ENCODE results near the gene C14orf119.

Gene C14orf119

DNA sequence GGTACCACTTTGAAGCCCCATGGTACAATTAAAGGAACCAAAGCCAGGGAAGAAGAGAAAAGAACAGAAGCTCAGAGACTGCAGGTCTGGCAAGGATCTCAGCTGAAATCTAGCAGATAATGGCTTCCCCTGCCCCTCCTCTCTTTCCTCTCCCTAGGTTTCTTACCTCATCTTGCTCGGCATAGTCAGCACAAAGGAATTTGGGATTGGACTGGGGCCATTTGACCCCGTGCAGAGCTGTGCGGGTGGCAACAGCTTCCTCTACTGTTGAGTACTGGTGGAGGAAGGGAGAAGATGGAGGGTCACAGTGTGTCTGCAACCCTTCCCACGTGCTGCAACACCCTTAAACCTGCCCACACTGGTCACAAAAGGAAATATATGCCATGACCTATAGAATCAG is 33.3 kb upstream of the C14orf119 start:
- DNase-seq, result no peak

DNA sequence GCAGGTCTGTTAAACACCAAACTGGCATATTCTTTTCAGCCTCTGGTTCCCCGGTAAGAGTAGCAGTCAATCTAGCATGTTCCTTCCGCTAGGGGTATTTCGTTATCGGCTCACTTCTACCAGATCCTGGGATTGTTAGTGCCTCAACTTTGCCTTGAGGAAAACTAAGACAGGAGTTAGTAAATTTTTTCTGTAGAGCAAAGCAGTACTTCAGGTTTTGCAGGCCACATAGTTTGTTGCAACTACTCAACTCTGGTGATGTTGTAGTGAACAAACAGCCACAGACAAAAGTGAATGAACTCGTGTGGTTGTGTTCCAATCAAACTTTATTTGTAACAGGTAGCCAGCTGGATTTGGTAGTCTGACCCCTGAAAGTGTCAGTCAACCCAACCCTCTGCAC is 31.7 kb upstream of the C14orf119 start:
- no peak for DNase-seq

DNA sequence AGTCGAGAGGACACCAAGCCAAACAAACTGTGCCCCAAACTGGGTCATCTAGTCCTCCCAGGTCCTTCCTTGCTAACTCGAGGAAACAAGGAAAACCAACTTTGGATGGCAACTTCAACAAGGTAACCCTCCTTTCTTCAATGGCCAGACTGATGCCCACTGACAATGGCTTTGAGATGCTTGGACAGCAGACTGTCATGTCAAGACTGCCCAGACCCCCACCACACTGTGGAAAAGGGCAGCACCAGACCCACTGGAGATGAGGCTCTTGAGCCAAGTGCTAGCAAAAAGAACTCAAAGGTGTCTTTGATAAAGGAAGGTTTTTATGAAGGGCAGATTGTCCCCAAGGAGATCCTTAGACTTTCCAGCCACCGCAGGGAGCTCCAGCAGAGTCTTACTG is 28.9 kb upstream of the C14orf119 start:
- no peak for DNase-seq

DNA sequence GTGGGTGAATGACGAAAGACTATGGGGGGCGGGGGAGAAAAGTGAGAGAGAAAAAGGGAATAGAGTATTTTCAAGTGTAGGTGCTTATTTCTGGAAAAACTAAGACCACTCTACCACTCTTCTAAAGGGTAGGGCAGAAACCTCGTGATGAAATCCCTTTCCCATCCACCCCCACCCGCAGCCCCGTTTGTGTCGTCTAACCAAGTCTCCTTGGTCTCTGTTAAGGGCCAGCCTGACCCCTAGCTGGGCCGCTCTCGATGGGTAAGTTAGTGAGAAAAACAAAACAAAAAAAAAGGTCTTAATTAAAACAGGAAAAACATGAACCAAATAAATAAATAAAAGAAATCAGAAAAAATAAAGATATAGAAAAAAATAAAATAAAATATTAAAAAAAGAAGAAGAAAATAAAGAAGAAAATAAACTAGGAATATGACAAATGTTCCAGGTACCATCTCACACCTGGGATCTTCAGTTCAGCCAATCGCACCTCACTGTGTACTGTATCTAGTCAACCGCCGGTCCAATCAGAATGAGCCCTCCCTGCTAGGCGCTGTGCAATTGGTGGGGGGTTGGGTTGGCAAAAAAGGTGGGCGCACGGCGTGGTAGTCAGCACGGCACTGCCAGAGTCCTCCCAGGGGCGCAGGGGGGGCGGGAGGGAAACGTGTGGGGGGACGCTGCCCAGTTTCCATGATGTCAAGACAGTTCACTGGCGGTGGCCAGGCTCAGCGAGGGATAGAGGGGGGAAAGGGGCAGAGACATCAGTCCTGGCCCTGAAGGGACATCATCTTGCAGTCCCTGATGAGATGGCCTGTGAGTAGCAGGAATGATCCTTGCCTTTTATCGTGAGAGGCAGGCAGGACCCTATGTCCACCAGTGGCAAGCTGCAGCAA is 28.2 kb upstream of the C14orf119 start:
- no peak for DNase-seq

DNA sequence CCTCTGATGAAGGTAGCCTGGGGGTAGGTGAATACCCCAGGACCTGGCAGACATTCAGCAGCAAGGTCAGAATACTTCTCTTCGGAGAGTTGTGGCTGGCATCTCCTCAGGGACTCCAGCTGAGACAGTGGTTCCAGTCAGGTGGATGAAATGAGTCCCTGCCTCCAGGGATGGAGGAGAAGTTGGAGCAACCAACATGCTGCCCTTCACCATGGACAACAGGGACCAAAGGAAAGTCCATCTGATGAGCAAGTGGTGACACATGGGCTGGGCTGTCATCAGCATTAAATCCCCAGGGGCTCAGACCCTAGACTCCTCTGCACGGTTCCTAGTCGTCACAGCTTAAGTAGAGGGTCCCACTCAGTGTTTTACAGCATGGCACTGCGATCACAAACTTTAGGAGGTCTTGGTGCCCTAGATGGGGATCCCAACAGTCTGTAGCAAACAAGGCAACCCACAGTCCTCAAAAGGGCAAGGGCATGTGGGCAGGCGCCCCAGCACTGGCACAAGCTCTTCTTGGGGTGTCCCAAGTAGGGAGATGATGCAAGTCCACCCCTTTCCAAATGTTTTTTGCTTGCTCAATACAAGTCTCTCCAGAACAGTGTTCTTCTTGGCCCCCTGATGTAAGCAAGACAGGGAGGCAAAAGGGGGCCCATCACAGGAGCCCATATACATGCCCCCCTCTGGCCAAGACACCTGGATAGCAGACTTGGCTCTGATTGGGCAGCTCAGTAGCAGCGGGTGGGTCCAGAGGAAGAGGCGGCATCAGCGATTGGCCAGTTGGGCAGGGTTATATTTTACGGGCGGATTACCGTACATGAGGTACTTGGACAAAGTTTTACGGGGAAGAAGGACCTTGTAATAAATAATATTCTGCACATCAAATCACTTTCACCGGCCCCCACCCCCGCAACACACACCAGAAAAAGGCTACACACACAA is 27.2 kb upstream of the C14orf119 start:
- no peak for DNase-seq

DNA sequence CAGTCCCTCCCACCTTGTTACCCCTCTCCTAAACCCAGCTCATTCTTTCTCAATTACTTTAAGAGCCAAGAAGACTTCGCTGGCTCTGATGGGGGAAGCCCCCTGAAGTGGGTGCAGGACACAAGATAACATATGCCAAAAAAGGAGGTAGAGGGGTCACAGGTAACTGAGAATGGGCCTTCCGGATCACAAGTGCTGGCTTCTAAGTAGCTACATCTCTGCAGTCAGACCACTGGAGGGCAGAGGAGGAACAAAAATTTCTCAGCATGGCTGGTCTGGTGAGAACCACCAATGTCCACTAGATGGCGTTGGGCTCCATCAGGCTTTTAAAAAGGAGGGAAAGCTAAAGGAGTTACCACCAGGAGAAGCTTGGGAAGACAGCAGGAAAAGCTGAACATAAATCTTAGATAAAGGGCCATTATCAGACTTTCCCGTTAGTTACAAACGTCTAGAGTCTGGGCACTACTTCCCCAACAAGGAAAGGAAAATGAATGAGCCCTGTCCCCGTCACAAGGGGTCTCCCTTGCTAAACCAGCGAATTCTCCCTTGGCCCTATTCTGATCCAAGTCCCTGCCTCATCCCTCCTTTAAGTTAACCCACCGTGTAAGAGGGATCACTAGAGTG is 26.4 kb upstream of the C14orf119 start:
- DNase-seq, result no peak

DNA sequence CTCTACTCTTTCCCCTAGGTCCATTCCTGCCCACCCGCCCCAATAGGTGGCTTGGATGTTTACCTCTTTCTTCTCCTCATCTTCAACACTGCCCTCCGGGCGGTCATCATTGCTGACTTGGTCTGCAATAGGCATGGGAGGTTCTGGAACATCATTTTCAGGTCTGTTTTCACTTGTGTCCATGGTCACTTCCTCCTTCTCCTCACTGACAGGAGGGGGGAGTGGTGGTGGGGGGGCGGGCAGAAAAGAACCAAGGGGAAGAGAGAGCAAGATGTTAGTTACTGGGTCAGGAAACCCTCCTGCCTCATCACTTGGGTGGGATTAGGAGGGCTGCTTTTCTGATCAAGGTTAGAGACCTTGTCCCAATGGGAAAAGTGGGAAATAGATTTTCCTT is 25.9 kb upstream of the C14orf119 start:
- no peak for DNase-seq

DNA sequence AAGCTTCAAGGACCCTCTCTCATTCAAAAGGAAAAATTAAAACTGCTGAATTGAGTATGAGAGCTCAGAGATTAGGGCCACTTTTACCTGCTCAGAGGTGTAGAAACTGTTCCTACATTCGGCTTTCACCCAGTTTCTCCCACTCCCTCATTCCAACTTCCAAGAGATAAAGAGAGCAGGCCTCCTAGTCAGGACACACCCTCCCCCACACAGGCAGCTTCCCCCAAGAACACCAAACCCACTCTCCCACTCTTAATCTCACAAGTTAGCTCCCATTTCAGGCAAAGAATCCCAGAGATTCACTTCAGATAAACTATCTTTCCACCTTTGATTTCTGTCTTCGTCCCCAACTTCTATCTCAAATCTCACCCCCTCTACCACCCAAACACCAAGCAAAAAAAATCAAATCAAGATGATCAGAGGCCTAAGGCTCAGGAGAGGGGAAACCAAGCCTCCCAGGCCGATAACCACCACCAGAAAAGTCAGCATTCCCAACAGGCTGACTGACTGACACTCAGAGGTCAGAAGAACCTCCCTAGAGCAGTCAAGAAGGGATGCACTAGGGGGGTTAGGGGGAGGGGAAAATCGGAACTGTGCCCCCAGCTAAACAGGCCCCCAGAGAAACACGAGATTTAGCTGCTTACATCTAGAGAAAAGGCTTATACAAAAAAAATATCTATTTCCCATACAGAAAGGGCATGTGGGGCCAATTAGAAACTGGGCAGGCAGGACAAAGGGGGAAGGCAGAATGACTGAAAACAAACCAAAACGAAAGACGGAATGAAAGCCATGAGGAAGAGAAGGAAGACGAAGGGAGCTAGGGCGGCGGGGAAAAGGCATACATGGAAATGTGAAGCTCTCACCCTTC is 24.8 kb upstream of the C14orf119 start:
- DNase-seq, result no peak

DNA sequence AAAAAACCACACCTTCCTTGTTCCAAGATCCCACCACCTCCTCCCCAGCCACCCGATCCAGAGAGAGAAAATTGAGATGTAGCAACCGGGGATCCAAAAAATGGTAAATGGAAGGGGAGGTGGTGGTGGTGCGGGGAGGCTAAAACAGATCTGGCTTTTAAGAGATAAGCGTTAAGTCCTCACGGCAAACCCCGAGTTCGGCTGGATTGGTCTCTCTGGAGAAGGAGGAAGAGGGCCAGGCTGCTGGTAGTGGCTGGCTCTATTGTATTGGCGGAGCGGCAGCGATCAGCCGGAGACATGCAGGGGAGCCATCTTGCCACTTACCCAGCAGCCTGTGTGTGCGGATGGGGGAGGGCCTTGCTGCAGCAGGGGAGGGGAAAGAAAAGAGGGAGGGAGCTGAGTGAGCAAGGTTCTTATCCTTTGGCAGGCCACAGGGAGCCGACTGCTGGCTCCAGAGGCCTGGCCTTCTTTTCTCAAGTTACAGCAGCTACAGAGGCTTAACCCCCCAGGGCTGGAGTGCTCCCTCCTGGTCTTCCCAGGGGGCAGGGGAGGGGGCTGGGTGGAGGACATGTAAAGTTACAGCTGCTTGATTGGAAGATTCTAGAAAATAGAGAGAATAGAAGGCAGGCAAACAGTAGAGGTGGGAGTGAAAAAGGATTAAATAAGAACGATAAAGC is 23.9 kb upstream of the C14orf119 start:
- DNase-seq, result no peak

DNA sequence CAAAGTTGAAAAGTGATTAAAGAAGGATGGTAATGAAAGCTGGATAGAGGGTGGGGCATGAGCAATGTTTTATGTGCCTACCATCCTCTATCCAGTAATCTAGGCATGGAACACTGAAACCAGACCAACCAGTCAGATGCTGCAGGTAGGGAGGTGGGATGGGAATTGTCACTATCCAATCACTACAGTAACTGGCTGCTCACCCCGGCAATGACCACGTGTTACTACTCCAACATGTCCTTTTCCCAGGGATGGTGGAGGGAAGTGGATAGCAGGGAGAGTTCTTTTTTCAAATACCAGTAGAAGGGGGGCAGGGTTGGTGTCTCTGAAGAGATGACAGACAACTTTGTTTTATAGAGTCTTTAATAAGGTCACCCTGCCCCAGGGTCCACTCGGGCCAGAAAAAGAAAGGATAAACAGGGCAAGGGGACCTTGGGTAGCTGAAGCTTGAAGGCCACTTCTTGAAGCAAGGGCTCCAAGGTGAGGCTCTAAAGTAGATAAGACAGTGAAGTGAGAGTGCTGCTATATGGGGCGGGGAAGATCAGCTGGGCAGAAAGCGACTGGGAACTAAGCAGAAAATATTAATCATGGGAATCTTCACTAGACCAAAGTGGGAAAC is 23.3 kb upstream of the C14orf119 start:
- DNase-seq, result no peak

DNA sequence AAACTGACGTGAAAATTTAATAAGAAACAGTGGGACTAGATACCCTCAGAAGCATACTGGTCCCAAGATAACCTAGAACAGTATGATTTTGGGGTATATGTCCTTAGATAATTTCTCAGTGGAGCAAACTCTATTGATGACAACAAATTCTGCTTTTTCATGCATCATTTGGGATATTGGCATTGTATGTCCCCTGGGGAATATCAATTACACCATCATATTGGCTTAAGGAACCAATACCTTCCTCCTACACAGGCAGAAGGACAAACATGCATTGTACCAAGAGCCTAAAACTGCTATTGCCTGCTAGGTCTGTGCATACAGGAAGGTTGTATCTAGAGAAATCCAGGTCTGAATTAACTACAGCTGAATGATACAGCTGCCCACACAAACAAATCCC is 20.4 kb upstream of the C14orf119 start:
- DNase-seq, result no peak

DNA sequence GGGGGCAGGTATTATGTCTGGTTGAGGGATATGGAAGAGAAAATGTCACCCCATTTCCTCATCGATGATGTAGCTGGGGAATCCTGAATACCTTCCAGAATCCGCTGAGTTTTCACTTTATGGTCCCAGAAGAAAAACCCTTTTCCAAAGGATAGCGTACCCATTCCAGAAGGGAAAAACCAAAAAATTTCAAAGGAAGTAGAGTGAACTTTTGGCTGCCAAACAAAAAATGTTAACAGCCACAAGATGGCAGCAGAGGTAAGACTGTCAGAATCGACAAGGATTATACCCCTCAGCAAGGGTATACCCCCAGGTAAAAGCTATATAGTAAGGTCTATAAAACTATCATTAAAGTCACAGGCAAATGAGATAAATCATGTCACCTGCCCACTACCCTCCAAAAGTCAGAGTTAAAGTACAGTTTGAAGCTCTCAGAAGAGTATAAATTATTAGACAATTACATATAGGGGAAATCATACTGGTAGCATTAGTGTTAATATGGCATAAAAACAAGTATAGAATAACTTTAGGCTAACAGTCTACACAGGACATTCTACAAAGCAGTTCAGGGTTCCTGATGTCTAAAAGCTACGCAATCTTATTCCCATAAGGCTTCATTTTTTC is 18.4 kb upstream of the C14orf119 start:
- no peak for DNase-seq

DNA sequence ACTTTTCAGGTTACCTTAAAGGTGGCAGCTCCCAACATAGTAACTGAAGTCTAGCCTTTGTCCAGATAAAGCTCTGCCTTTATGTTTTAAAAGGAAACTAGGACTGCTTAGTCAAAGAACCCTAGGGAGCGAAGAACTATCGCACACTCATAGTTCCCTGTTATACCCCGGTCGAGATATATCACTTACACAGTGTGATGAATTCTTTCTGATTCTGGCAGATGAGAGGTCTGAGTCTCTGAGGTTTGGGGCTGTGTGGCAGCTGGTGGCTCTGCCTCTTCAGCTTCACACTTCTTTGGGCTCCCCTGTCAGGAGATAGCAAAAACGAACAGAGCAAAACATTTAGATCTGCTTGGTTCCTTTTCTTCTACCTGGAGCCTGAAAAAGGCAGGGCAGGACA is 17.3 kb upstream of the C14orf119 start:
- DNase-seq, result no peak

DNA sequence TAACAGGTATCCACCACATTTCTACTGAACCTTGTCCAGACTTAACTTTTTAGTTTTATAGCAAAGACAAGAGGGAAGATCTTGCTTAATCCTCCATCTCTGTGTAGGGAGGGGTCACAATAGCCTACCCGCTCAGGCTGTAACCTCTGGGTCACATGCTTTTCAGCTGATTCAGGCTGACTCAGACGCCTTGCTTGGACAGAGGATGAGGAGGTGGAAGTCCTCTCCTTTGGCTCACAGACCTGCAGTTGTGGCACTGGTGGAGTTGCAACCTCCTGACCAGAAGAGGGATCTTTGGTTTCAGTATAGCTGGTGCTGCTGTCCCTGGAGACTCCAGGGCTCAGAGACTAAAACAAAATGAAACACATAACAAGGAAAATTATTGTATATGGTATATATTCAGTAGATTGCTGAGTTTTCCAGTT is 16.6 kb upstream of the C14orf119 start:
- DNase-seq, result no peak

DNA sequence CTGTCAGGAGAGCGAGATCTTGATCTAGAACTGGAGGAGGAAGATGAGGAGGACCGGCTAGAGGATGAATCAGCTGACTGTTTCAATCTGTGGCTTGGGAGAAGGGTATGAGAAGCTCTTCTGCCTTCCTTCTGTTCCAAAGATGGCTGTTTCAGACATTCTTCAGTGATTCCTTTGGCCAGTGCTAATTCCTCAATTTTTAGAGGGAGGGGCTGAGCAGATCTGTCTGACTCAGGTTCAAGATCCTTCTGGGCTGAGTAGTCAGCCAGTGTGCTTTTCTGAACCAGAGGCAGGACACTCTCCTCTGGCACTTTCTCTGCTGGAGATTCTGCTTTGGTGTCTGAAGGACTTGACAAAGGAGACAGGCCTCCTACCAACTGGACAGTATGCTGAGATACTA is 15.6 kb upstream of the C14orf119 start:
- no peak for DNase-seq

DNA sequence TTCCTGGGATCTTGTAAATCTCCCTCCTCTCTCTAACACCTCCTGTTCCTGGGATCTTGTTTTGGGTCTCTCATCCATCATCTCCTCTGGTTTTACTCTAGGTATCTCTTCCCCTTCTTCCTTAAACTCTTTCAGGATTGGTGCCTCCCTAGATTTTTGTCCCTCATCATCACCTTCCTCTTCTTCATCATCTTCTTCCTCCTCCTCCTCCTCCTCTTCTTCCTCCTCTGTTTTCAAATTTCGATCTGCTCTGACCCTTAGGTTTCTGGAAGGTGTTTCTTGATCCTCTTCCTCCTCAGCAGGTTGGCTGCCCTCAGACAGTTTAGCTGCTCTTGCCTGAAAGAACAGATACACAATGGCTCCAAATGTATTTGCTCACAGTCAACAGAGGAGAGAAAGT is 14.8 kb upstream of the C14orf119 start:
- DNase-seq, result no peak

DNA sequence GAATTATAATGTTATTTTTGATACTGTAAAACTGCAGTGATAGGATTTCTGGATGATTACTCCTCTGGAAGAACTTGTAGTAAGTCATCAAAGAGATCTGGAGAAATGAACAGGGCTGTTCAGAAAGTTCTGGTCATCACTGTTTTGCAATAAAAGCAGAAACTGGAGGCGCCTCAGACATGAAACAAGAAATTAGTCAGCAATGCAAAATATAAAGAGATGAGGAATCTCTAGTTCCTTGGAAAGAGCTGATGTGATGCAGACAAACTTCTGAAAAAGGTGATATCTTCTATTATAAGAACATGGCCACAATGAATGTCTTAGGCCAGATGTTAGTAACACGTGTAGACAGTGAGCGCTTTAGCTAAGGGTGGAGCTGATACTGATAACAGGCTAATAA is 9.8 kb upstream of the C14orf119 start:
- DNase-seq, result no peak

DNA sequence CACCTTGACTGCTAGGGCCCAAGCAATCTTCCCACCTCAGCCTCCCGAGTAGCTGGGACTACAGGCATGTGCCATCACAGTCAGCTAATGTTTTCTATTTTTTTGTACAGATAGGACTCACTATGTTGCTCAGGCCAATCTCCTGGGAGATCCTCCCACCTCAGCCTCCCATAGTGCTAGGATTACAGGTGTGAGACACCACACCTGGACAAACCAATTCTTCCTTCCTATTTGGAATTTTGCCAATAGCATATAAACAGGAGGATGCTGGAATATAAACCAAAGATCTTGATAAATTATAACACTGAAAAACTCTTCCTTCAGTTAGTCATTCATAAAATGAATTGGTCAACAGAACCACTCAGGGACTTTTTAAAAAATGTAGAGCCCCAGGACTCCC is 8.7 kb upstream of the C14orf119 start:
- DNase-seq, result no peak

DNA sequence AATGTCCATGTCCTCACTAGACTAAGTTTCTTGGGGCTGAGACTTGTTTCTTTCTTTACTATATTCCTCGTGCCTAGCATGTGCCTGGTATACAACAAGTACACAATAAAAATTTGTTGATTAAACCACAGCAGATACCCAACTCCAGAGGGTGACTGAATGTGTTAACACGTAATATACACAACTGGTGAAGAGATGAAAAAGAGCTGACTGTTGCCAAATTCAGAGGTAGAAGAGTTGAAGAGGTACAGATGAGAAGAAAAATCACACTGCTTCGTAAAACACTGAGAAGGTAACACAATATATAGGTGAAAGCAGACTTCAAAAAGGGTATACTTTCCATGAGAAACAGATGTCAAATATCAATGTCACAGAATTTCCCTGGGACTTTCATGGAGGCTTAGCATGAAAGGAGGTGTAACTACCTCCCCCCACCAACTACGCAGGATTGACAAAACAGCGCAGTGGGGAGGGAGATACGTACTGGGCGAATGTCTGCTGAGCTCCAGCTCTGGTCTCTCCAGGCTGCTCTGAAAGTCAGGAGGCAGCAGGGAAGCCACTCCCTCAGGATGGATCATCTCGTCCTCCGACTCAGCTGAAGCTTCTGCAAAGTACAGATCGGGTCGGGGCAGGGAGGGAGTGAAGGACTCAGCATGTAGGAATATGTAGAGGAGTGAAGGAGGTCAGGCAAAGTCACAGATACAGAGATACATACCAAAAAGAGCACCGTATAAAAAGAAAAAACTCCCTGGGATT is 5.6 kb upstream of the C14orf119 start:
- DNase-seq, result no peak

DNA sequence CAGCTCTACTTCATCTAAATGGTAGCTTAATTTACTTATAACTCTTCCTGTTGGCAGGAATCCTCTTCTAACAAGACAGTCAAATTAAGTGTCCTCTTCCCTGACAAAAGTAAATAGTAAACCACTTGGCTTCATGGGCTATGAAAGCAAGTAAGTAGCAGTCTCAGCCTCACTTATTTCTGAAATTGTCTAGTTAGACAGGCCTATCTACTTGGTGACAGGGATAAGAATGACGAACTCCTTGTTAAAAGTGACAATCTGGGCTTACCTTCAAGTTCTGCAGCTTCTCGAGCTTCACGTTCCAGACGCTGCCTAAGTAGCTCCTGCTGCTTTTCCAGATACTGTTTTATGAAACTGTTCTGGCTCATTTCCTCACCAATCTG is 5.1 kb upstream of the C14orf119 start:
- DNase-seq, result no peak
